Vagina (tissue), 2 donors: ENCODE measurements around the gene NETO1.

Experiments used
- POLR2A ChIP-seq, 2 donors: fragments of 450-650 bp; IDR thresholded peaks; one replicate each; pipeline ENCODE4 v1.6.1; 2017; ENCODE audit warnings: antibody characterized with exemption in 2 of 2, mild to moderate bottlenecking in 2 of 2, moderate library complexity in 2 of 2
- POLR2AphosphoS5 ChIP-seq, 2 donors: sonication (generic); formaldehyde crosslinking; IDR thresholded peaks; one replicate each; pipeline ENCODE4 v1.9.0; 2017; ENCODE audit warnings: antibody characterized with exemption in 2 of 2, mild to moderate bottlenecking in 2 of 2, low read depth in 1 of 2; ENCODE audit not compliant: insufficient read depth in 1 of 2

GRCh38 chr18:72908181-72908580, 40.4 kb upstream of the NETO1 start:
- TF ChIP-seq POLR2A (IDR thresholded peaks at IDR 0.05) (no peak), POLR2AphosphoS5 (IDR thresholded peaks at IDR 0.05; ENCODE audit: insufficient read depth in 1 of 2, low read depth in 1 of 2) (no peak)
